Measurements from ENCODE around the gene OR51G2.

DNA sequence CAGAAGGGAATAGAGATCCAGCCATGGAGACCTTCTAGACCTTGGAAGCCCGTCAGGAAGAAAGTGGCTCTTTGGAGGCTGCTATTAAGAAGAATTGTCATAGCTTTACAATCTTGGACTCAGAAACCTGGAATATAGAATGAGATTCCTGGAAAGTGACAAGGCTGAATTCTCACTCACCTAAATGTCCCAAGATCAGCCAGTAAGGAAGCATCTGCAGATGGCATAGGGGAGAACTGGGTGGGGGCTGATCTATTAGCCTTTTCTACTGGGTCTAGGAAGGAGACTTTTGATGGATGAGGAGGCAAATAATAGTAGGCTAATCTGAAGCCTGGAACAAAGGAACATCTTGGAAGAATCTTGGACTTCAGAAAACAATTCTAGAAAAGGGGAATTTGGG, 5.1 kb upstream of the OR51G2 start, which contains the start of gene OR51G1:
- TF ChIP-seq, protein P1, sequence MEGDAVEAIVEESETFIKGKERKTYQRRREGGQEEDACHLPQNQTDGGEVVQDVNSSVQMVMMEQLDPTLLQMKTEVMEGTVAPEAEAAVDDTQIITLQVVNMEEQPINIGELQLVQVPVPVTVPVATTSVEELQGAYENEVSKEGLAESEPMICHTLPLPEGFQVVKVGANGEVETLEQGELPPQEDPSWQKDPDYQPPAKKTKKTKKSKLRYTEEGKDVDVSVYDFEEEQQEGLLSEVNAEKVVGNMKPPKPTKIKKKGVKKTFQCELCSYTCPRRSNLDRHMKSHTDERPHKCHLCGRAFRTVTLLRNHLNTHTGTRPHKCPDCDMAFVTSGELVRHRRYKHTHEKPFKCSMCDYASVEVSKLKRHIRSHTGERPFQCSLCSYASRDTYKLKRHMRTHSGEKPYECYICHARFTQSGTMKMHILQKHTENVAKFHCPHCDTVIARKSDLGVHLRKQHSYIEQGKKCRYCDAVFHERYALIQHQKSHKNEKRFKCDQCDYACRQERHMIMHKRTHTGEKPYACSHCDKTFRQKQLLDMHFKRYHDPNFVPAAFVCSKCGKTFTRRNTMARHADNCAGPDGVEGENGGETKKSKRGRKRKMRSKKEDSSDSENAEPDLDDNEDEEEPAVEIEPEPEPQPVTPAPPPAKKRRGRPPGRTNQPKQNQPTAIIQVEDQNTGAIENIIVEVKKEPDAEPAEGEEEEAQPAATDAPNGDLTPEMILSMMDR (IDR thresholded peaks at IDR 0.05) = no peak
- TF ChIP-seq POLR2A (IDR thresholded peaks at IDR 0.05) (no peak), EP300 (IDR thresholded peaks at IDR 0.05) (no peak), POLR2AphosphoS5 (IDR thresholded peaks at IDR 0.05) (no peak)

Data from upper lobe of left lung (tissue), 4 donors.